PC-9 (cell line): Measurements from ENCODE around the gene ACTRT2. TPM values are rescaled to one million over a fixed set of nuclear protein-coding genes. Genes with fewer than 3 reads are reported as not detected.

Experiments
- BruUV-seq: library from RNA; stranded (reverse); fragments of 400-500 nt; replicated peaks from 2 replicates; lab custom pipeline; 2021; lab: Mats Ljungman, UMichigan
- CTCF ChIA-PET: fragments of 300-600 bp; sonication (Branson Sonifier 250); formaldehyde crosslinking; loops from one replicate; lab custom pipeline; 2022; ENCODE audit warnings: antibody characterized with exemption; lab: Charles Lee
- POLR2A ChIA-PET: fragments of 300-600 bp; sonication (Branson Sonifier 250); formaldehyde crosslinking; loops from one replicate; lab custom pipeline; 2022; ENCODE audit warnings: antibody characterized with exemption; ENCODE audit not compliant: unreplicated experiment; lab: Charles Lee
- DNase-seq, 2 experiments: peaks; one replicate each; pipeline versions ENCODE4 v3.0.0 to v3.0.0-alpha.2; 2015 to 2022; ENCODE audit warnings: mixed read lengths in 1 of 2
- H2AFZ ChIP-seq: fragments of 200-600 bp; sonication (generic); 2 replicates; pipeline ENCODE4 v1.8.1; 2017; ENCODE audit warnings: antibody characterized with exemption
- H3F3A ChIP-seq: fragments of 200-600 bp; sonication (generic); 2 replicates; pipeline ENCODE4 v1.8.1; 2017; ENCODE audit warnings: antibody characterized with exemption, mild to moderate bottlenecking, low read depth; ENCODE audit not compliant: insufficient read depth
- H3K27ac ChIP-seq: fragments of 200-600 bp; sonication (generic); 2 replicates; pipeline ENCODE4 v1.6.1; 2016; ENCODE audit warnings: mixed run types
- H3K27me3 ChIP-seq: fragments of 200-600 bp; sonication (generic); 2 replicates; pipeline ENCODE4 v1.6.1; 2016; ENCODE audit warnings: low read depth, mixed run types; ENCODE audit not compliant: insufficient read depth
- H3K36me3 ChIP-seq: fragments of 200-600 bp; sonication (generic); 2 replicates; pipeline ENCODE4 v1.6.1; 2016; ENCODE audit warnings: low read depth, mixed run types
- H3K4me1 ChIP-seq: fragments of 200-600 bp; sonication (generic); replicated peaks from 2 replicates; pipeline ENCODE4 v1.6.1; 2016; ENCODE audit warnings: mixed run types; ENCODE audit not compliant: insufficient read depth
- H3K4me2 ChIP-seq: fragments of 200-600 bp; sonication (generic); 2 replicates; pipeline ENCODE4 v1.6.1; 2017; ENCODE audit warnings: mixed run types
- H3K4me3 ChIP-seq: fragments of 200-600 bp; sonication (generic); 2 replicates; pipeline ENCODE4 v1.6.1; 2016; ENCODE audit warnings: mixed run types
- H3K79me2 ChIP-seq: fragments of 200-600 bp; sonication (generic); 2 replicates; pipeline ENCODE4 v1.6.1; 2017; ENCODE audit warnings: low read depth, mixed run types
- H3K9me2 ChIP-seq: fragments of 200-600 bp; sonication (generic); 2 replicates; pipeline ENCODE4 v1.8.1; 2017; ENCODE audit warnings: mild to moderate bottlenecking; ENCODE audit not compliant: insufficient read depth
- H3K9me3 ChIP-seq: fragments of 200-600 bp; sonication (generic); 2 replicates; pipeline ENCODE4 v1.8.1; 2016; ENCODE audit warnings: low read depth; ENCODE audit not compliant: insufficient read depth
- H4K20me1 ChIP-seq: fragments of 200-600 bp; sonication (generic); 2 replicates; pipeline ENCODE4 v1.8.1; 2017; ENCODE audit not compliant: insufficient read depth
- EZH2 ChIP-seq: fragments of 200-600 bp; sonication (generic); IDR thresholded peaks from 2 replicates; pipeline ENCODE4 v1.8.0; 2017; ENCODE audit warnings: antibody characterized with exemption, low read depth
- intact Hi-C: fragments of 100-400 bp; cut with micrococcal nuclease; formaldehyde crosslinking; loops from one replicate; pipeline ENCODE4 v1.10.0; 2022; ENCODE audit not compliant: unreplicated experiment
- total RNA-seq: library from RNA; stranded (reverse); gene quantifications from 2 replicates; pipeline ENCODE4 v1.2.3, GENCODE V29; 2021
- TF ChIP-seq, protein P1 (sequence below): fragments of 200-600 bp; sonication (generic); conservative IDR thresholded peaks from 2 replicates; pipeline ENCODE4 v1.6.1; 2017; ENCODE audit warnings: mixed run types, antibody characterized with exemption, mild to moderate bottlenecking, moderate library complexity

The ACTRT2 gene
- total RNA-seq, 1 experiment from 2014 or later, result not detected

- Histone ChIP-seq H3K9me2 (no peaks in the 10 kb centered on the region), H3K9me3 (peaks cover 3% of the 10 kb centered on the region; the same call in 1 of the 2 replicates), H3K4me1 (no peaks in the 10 kb centered on the region), H4K20me1 (no peaks in the 10 kb centered on the region), H3K27ac (no peak overlapping the region), H2AFZ (no peak overlapping the region), H3K4me2 (no peak overlapping the region), H3K36me3 (no peaks in the 10 kb centered on the region), H3K4me3 (no peak overlapping the region), H3K79me2 (no peaks in the 10 kb centered on the region), H3F3A (no peaks in the 10 kb centered on the region), H3K27me3 (peaks cover 79% of the 10 kb centered on the region)
- CTCF ChIA-PET, result no interaction called here
- TF ChIP-seq, protein P1, sequence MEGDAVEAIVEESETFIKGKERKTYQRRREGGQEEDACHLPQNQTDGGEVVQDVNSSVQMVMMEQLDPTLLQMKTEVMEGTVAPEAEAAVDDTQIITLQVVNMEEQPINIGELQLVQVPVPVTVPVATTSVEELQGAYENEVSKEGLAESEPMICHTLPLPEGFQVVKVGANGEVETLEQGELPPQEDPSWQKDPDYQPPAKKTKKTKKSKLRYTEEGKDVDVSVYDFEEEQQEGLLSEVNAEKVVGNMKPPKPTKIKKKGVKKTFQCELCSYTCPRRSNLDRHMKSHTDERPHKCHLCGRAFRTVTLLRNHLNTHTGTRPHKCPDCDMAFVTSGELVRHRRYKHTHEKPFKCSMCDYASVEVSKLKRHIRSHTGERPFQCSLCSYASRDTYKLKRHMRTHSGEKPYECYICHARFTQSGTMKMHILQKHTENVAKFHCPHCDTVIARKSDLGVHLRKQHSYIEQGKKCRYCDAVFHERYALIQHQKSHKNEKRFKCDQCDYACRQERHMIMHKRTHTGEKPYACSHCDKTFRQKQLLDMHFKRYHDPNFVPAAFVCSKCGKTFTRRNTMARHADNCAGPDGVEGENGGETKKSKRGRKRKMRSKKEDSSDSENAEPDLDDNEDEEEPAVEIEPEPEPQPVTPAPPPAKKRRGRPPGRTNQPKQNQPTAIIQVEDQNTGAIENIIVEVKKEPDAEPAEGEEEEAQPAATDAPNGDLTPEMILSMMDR, result no peak
- no peak for TF ChIP-seq EZH2
- BruUV-seq, result no TSS peak
- intact Hi-C loops, result no loop called here
- POLR2A ChIA-PET, result no interaction called here
- no peak for DNase-seq
Observed at GRCh38 chr1:3024019-3024418, 2.8 kb downstream of the ACTRT2 start.

DNA sequence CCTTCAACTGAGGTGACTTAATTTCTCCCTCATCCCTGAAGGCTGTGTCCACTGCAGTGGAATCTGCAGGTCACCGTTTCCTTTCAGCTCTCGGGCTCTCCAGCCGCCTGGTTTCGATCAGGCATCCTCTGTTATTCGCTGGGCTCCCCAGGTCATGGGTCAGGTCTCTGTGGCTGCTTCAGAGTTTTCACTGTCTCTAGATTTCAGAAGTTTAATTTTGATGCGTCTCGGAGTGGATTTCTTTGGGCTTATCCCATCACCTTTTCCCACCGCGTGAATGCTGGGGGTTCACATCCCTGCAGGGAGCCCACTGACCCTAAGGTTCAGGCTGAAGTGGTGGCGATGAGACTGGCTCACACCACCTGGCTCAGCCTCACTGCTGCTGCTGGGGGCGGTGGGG is 3.3 kb downstream of the ACTRT2 start:
- H3K27me3 ChIP-seq, result peaks cover 77% of the 10 kb centered on the region
- CTCF ChIA-PET, result no interaction called here

DNA sequence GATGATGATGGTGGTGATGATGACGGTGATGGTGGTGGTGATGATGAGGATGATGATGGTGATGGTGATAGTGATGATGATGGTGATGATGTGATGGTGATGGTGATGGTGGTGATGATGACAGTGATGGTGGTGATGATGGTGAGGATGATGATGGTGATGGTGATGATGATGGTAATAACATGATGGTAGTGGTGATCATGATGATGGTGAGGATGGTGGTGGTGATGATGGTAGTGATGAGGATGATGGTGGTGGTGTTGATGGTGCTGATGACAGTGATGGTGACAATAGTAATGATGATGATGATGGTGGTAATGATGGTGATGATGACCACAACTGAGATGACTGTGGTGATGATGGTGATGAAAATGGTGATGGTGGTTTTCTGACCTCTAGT is 4.9 kb downstream of the ACTRT2 start:
- Histone ChIP-seq H4K20me1 (no peaks in the 10 kb centered on the region), H3K79me2 (no peaks in the 10 kb centered on the region), H3K4me2 (no peak overlapping the region), H3K4me3 (no peak overlapping the region), H3K9me2 (no peaks in the 10 kb centered on the region), H3K9me3 (peaks cover 3% of the 10 kb centered on the region; the same call in 1 of the 2 replicates), H3K4me1 (no peaks in the 10 kb centered on the region), H3K27me3 (peaks cover 77% of the 10 kb centered on the region), H3K36me3 (no peaks in the 10 kb centered on the region), H2AFZ (no peak overlapping the region), H3F3A (no peaks in the 10 kb centered on the region), H3K27ac (no peak overlapping the region)
- TF ChIP-seq, protein P1, result no peak
- TF ChIP-seq EZH2, result no peak
- no peak for DNase-seq
- BruUV-seq, result no TSS peak
- CTCF ChIA-PET, result no interaction called here
- POLR2A ChIA-PET, result no interaction called here
- intact Hi-C loops, result no loop called here

More for the DNA sequence above, 3.3 kb downstream of the ACTRT2 start:
- H3K4me2 ChIP-seq, result no peak overlapping the region
- intact Hi-C loops, result no loop called here
- no peak overlapping the region for H2AFZ ChIP-seq
- no peaks in the 10 kb centered on the region for H3F3A ChIP-seq
- H3K36me3 ChIP-seq, result no peaks in the 10 kb centered on the region
- POLR2A ChIA-PET, result no interaction called here
- DNase-seq, result no peak
- H3K9me3 ChIP-seq, result peaks cover 3% of the 10 kb centered on the region; the same call in 1 of the 2 replicates
- no peak overlapping the region for H3K4me3 ChIP-seq
- H3K4me1 ChIP-seq, result no peaks in the 10 kb centered on the region
- H3K9me2 ChIP-seq, result no peaks in the 10 kb centered on the region
- no peaks in the 10 kb centered on the region for H4K20me1 ChIP-seq
- no peak for TF ChIP-seq EZH2
- TF ChIP-seq, protein P1, result no peak
- H3K27ac ChIP-seq, result no peak overlapping the region
- BruUV-seq, result no TSS peak
- no peaks in the 10 kb centered on the region for H3K79me2 ChIP-seq
